ENCODE results near the gene ECSCR. TPM values are rescaled to one million over a fixed set of nuclear protein-coding genes. Genes with fewer than 3 reads are reported as not detected.

The ECSCR gene
- total and polyA plus RNA-seq, 3 donors from 2014 or later: 1.8 to 13.9 (median 2.4) TPM

DNA sequence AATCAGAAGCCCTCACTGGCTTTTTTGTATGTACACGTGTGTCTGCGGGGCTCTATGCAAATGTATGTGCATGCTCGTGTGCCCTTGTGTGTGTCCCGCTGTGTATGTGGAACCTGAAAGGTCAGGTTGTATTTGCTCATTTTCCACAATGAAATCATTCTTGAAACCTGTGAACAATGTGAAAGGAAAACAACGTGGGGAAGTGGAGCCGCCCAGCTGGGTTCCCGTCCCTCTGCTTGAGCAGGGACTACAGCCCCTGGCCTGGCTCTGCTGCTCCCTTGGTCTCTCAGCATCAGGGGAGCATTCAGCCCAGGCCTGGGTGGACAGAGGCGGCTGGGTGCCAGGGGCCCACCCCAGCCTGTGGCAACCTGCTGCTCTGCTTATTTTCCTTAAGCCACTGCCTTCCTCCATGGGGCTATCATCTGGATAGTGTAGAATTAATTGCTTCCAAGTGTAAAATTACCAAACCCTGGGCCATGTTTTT is 3.0 kb downstream of the ECSCR start:
- Histone ChIP-seq H3K9me3 (no peaks in the 10 kb centered on the region), H3K36me3 (ENCODE audit: low read depth, missing control alignments) (no peaks in the 10 kb centered on the region), H3K27me3 (no peaks in the 10 kb centered on the region), H3K27ac (no peak overlapping the region), H3K4me1 (no peaks in the 10 kb centered on the region), H3K4me3 (no peak overlapping the region)
- TF ChIP-seq POLR2A (IDR thresholded peaks at IDR 0.05): no peak
- TF ChIP-seq, protein P1, sequence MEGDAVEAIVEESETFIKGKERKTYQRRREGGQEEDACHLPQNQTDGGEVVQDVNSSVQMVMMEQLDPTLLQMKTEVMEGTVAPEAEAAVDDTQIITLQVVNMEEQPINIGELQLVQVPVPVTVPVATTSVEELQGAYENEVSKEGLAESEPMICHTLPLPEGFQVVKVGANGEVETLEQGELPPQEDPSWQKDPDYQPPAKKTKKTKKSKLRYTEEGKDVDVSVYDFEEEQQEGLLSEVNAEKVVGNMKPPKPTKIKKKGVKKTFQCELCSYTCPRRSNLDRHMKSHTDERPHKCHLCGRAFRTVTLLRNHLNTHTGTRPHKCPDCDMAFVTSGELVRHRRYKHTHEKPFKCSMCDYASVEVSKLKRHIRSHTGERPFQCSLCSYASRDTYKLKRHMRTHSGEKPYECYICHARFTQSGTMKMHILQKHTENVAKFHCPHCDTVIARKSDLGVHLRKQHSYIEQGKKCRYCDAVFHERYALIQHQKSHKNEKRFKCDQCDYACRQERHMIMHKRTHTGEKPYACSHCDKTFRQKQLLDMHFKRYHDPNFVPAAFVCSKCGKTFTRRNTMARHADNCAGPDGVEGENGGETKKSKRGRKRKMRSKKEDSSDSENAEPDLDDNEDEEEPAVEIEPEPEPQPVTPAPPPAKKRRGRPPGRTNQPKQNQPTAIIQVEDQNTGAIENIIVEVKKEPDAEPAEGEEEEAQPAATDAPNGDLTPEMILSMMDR (IDR thresholded peaks at IDR 0.05): no peak
- no peak for DNase-seq
- WGBS, 2 donors: 89 to 98% methylated on average over 8 of the region's 8 CpGs
- intact Hi-C loops (cut with DNase I; ENCODE audit: low total_unique reads): no loop called here

DNA sequence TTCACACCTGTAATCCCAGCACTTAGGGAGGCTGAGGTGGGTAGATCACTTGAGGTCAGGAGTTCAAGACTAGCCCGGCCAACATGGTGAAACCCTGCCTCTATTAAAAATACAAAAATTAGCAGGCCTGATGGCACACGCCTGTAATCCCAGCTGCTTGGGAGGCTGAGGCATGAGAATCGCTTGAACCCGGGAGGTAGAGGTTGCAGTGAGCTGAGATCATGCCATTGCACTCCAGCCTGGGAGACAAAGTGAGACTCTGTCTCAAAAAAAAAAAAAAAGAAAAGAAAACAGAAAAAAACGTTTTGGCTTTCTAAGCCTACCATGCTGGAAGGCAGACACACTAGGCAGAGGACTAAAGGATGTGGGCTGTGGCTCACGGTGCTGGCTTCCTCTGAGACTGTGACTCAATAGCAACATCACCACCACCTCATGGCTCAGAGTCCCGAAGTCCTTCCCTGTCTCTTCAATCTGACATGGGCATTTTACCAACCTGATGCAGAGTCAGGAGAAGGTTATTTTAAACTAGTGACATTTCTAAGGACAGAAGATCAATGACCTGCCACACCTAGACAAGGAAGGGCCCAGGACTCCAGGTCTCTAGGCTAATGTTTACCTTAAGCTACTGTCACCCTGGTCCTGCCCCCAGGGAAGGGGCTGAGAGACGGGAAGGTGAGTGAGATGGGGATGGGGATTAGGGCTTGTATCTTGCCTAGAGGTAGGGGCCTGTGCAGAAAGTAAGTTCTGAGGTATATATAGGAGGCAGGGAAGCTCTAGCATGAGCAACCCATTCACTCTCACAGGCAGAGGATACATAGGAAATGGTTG is 3.7 kb downstream of the ECSCR start:
- 77 to 79% methylated on average over 8 of the region's 8 CpGs for WGBS, 2 donors
- intact Hi-C loops (cut with DNase I; ENCODE audit: low total_unique reads): no loop called here
- Histone ChIP-seq H3K27ac (no peak overlapping the region), H3K9me3 (no peaks in the 10 kb centered on the region), H3K4me1 (no peaks in the 10 kb centered on the region), H3K4me3 (no peak overlapping the region), H3K27me3 (no peaks in the 10 kb centered on the region), H3K36me3 (ENCODE audit: low read depth, missing control alignments) (no peaks in the 10 kb centered on the region)
- TF ChIP-seq POLR2A (IDR thresholded peaks at IDR 0.05): no peak
- TF ChIP-seq, protein P1 (IDR thresholded peaks at IDR 0.05): no peak
- DNase-seq: no peak

DNA sequence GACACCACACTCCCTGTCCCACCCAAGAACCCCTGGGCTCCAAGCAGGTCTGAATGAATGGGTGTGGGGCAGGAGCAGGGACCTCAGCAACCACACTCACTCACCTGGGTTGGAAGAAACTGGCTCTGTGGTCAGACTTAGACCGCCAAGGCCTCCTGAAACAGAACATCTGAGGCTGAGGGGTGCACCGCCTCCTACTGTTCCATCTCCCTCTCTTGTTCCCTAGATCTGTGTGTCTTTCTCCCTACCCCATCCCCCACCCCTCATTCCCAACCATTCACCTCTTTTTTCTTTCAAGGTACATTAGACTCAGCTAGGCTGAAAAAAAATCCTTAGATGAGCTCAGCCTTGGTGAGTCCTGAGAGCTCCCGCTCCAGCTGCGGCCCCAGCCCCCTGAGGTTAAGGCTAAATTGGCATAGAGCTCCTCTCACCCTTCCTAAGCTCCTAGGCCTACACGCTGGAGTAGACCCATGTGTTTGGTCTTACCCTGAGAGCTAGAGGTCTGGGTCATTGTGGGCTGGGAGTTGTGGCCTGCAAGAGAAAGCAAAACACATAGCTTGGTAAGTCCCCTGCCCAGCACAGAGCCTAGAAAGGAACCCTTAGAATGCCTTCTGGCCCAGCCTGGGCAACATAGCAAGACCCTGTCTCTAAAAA is 4.8 kb downstream of the ECSCR start:
- 96% methylated on average over 5 of the region's 5 CpGs for whole genome bisulfite sequencing, 2 donors
- intact Hi-C loops (cut with DNase I; ENCODE audit: low total_unique reads): no loop called here
- Histone ChIP-seq H3K4me1 (no peaks in the 10 kb centered on the region), H3K4me3 (no peak overlapping the region), H3K27ac (no peak overlapping the region), H3K27me3 (no peaks in the 10 kb centered on the region), H3K9me3 (no peaks in the 10 kb centered on the region), H3K36me3 (ENCODE audit: low read depth, missing control alignments) (no peaks in the 10 kb centered on the region)
- DNase-seq: no peak
- TF ChIP-seq, protein P1 (IDR thresholded peaks at IDR 0.05): no peak
- TF ChIP-seq POLR2A (IDR thresholded peaks at IDR 0.05): no peak

DNA sequence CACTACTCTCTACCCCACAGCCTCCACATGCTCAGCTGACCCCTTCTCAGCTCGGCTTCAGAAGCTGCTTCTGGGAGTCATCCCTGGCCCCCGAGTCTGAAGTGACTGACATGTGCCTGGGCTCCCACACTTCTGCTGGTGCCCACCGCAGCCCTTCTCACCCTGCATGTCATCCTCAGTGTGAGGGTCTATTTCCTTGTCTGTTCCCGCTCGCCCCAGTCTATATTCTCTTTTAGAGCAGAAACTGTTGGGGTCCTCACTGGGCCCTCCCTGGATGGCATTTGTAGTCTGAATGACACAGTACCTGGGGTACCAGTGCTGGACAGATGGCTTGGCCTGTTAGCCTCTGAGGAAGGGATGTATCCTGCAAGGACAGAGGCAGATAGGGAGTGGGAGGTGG is 5.3 kb downstream of the ECSCR start:
- DNase-seq: no peak
- H3K9me3 ChIP-seq: no peaks in the 10 kb centered on the region
- H3K36me3 ChIP-seq (ENCODE audit: low read depth, missing control alignments): no peaks in the 10 kb centered on the region
- 93 to 95% methylated on average over 5 of the region's 5 CpGs for WGBS, 2 donors
- intact Hi-C loops (cut with DNase I; ENCODE audit: low total_unique reads): no loop called here
- no peak overlapping the region for H3K27ac ChIP-seq
- no peak for TF ChIP-seq POLR2A (IDR thresholded peaks at IDR 0.05)
- TF ChIP-seq, protein P1 (IDR thresholded peaks at IDR 0.05): no peak
- H3K27me3 ChIP-seq: no peaks in the 10 kb centered on the region
- H3K4me1 ChIP-seq: no peaks in the 10 kb centered on the region
- no peak overlapping the region for H3K4me3 ChIP-seq

Measured in testis (tissue), 3 donors.